HG03439 (cell line): ENCODE measurements around the gene FEM1C.

Source experiments
- ATAC-seq: cut with Tn5 transposase; IDR thresholded peaks from one replicate; pipeline ENCODE4 v1.9.1; 2021; ENCODE audit warnings: mild to moderate bottlenecking, moderate library complexity; ENCODE audit not compliant: unreplicated experiment

FEM1C gene

GRCh38 chr5:115524199-115524847, 20.3 kb downstream of the FEM1C start:
- no peak for ATAC-seq

GRCh38 chr5:115522832-115523403, 21.7 kb downstream of the FEM1C start:
- ATAC-seq, result no peak

GRCh38 chr5:115520191-115520590, 24.4 kb downstream of the FEM1C start:
- no peak for ATAC-seq

GRCh38 chr5:115516372-115516771, 28.2 kb downstream of the FEM1C start:
- ATAC-seq, result no peak

GRCh38 chr5:115514220-115514619, 30.4 kb downstream of the FEM1C start:
- ATAC-seq, result no peak

- no peak for ATAC-seq
Observed at GRCh38 chr5:115511632-115512031, 32.9 kb downstream of the FEM1C start.

- ATAC-seq, result no peak
Observed at GRCh38 chr5:115510145-115510645, 34.4 kb downstream of the FEM1C start.

- ATAC-seq, result no peak
Observed at GRCh38 chr5:115509547-115509946, 35.0 kb downstream of the FEM1C start.

- ATAC-seq, result no peak
Observed at GRCh38 chr5:115507681-115508080, 36.9 kb downstream of the FEM1C start.

GRCh38 chr5:115503420-115503819, 41.2 kb downstream of the FEM1C start:
- ATAC-seq, result no peak

GRCh38 chr5:115501464-115502210, 42.9 kb downstream of the FEM1C start:
- no peak for ATAC-seq

- no peak for ATAC-seq
Observed at GRCh38 chr5:115500225-115500624, 44.4 kb downstream of the FEM1C start.

GRCh38 chr5:115496936-115497576, 47.5 kb downstream of the FEM1C start:
- ATAC-seq, result no peak

GRCh38 chr5:115494570-115495289, 49.8 kb downstream of the FEM1C start:
- peak; percentile 60 for ATAC-seq

- no peak for ATAC-seq
Observed at GRCh38 chr5:115490596-115490995, 54.0 kb downstream of the FEM1C start.

- no peak for ATAC-seq
Observed at GRCh38 chr5:115489733-115490132, 54.8 kb downstream of the FEM1C start.

GRCh38 chr5:115487756-115488155, 56.8 kb downstream of the FEM1C start:
- ATAC-seq, result peak; percentile 54

GRCh38 chr5:115487168-115487567, 57.4 kb downstream of the FEM1C start:
- ATAC-seq, result no peak

- ATAC-seq, result no peak
Observed at GRCh38 chr5:115486728-115487127, 57.8 kb downstream of the FEM1C start.

- no peak for ATAC-seq
Observed at GRCh38 chr5:115484368-115484767, 60.2 kb downstream of the FEM1C start.

GRCh38 chr5:115480900-115481299, 63.7 kb downstream of the FEM1C start:
- ATAC-seq, result no peak
